Measurements from ENCODE around the gene NOS3.

- TF ChIP-seq TCF12 (IDR thresholded peaks at IDR 0.05): no peak
- no peak for TF ChIP-seq RFX5 (IDR thresholded peaks at IDR 0.05; ENCODE audit: low read length)
- TF ChIP-seq EP300 (IDR thresholded peaks at IDR 0.05; ENCODE audit: borderline replicate concordance in 1 of 2, low read depth in 1 of 2, low read length in 1 of 2): no peak
- TF ChIP-seq CTCF (IDR thresholded peaks at IDR 0.05): no peak
- no peak for TF ChIP-seq EZH2phosphoT487 (IDR thresholded peaks at IDR 0.05; ENCODE audit: borderline replicate concordance, low read depth)
- TF ChIP-seq IRF3 (IDR thresholded peaks at IDR 0.05; ENCODE audit: low read depth, low read length): no peak
- TF ChIP-seq RAD21 (IDR thresholded peaks at IDR 0.05; ENCODE audit: low read length): no peak
- no peak for TF ChIP-seq POLR2AphosphoS5 (IDR thresholded peaks at IDR 0.05; ENCODE audit: low read depth, low read length)
- no peak for TF ChIP-seq FOSL2 (IDR thresholded peaks at IDR 0.05; ENCODE audit: borderline replicate concordance, low read depth)
Observed at GRCh38 chr7:150979713-150980390, 11.0 kb upstream of the NOS3 start.
